Measurements from ENCODE around the gene NAB2. TPM values are rescaled to one million over a fixed set of nuclear protein-coding genes. Genes with fewer than 3 reads are reported as not detected.

Gene NAB2
- total RNA-seq, 1 donor from 2014 or later: 22.1 TPM

- DNase-seq (ENCODE audit: low spot score): no peak
Observed at GRCh38 chr12:57092876-57093414, 4.0 kb downstream of the NAB2 start.

- no peak for DNase-seq (ENCODE audit: low spot score)
Observed at GRCh38 chr12:57093415-57094207, 4.7 kb downstream of the NAB2 start.

- no peak for DNase-seq (ENCODE audit: low spot score)
Observed at GRCh38 chr12:57094208-57095160, 5.6 kb downstream of the NAB2 start.

- no peak for DNase-seq (ENCODE audit: low spot score)
Observed at GRCh38 chr12:57095440-57095839, 6.5 kb downstream of the NAB2 start.

- DNase-seq (ENCODE audit: low spot score): no peak
Observed at GRCh38 chr12:57096099-57096572, 7.2 kb downstream of the NAB2 start.

- no peak for DNase-seq (ENCODE audit: low spot score)
Observed at GRCh38 chr12:57096748-57097553, 8.0 kb downstream of the NAB2 start.

GRCh38 chr12:57097554-57097835 is 8.6 kb downstream of the NAB2 start:
- DNase-seq (ENCODE audit: low spot score): no peak

GRCh38 chr12:57098546-57098945 is 9.6 kb downstream of the NAB2 start:
- no peak for DNase-seq (ENCODE audit: low spot score)

- no peak for DNase-seq (ENCODE audit: low spot score)
Observed at GRCh38 chr12:57099047-57099714, 10.3 kb downstream of the NAB2 start.

- DNase-seq (ENCODE audit: low spot score): no peak
Observed at GRCh38 chr12:57099766-57100165, 10.9 kb downstream of the NAB2 start.

GRCh38 chr12:57101892-57102695 is 13.2 kb downstream of the NAB2 start:
- DNase-seq (ENCODE audit: low spot score): no peak

GRCh38 chr12:57103856-57104255 is 14.9 kb downstream of the NAB2 start:
- no peak for DNase-seq (ENCODE audit: low spot score)

GRCh38 chr12:57104292-57104910 is 15.5 kb downstream of the NAB2 start:
- DNase-seq (ENCODE audit: low spot score): no peak

GRCh38 chr12:57105011-57105753 is 16.3 kb downstream of the NAB2 start:
- DNase-seq (ENCODE audit: low spot score): no peak

GRCh38 chr12:57106021-57106708 is 17.3 kb downstream of the NAB2 start:
- no peak for DNase-seq (ENCODE audit: low spot score)

- DNase-seq (ENCODE audit: low spot score): no peak
Observed at GRCh38 chr12:57107456-57108155, 18.7 kb downstream of the NAB2 start.
